Measurements from ENCODE around the gene CGNL1.

- TF ChIP-seq POLR2AphosphoS5 (IDR thresholded peaks at IDR 0.05; ENCODE audit: low read depth, low read length), result no peak
- no peak for TF ChIP-seq SIN3A (IDR thresholded peaks at IDR 0.05; ENCODE audit: borderline replicate concordance, insufficient read depth, low read length)
- no peak for TF ChIP-seq TAF1 (IDR thresholded peaks at IDR 0.05; ENCODE audit: borderline replicate concordance, insufficient read depth, low read length)
- TF ChIP-seq REST (IDR thresholded peaks at IDR 0.05; ENCODE audit: insufficient read depth in 1 of 2, low read depth in 2 of 2, low read length in 2 of 2), result no peak
Measured at GRCh38 chr15:57529748-57530147, 153.4 kb downstream of the CGNL1 start.
